Renal cortex interstitium (tissue), 15 donors: ENCODE data around the gene DYNLRB2. TPM values are rescaled to one million over a fixed set of nuclear protein-coding genes. Genes with fewer than 3 reads are reported as not detected.

Source experiments
- DNase-seq, 11 donors: peaks; one replicate each; pipeline ENCODE4 v3.0.0-alpha.2; 2013; ENCODE audit warnings: low read depth in 9 of 11, low spot score in 4 of 11; ENCODE audit errors: extremely low read depth in 1 of 11
- long read RNA-seq, 16 experiments: transcript quantifications; one replicate each; lab custom pipeline, GENCODE V29; 2026
- polyA plus RNA-seq, 3 donors: library from polyadenylated mRNA; unstranded; fragments of 120-200 nt; gene quantifications; one replicate each; pipeline ENCODE4 v1.2.1, GENCODE V29; 2013; ENCODE audit not compliant: insufficient read length in 3 of 3

DYNLRB2 gene
- polyA plus RNA-seq, result 1 to 10 TPM; 7.5 to 9.4 (median 7.6) TPM
- long read RNA-seq, donor 1, partial matches to known transcripts, result 0 of 3 reads
- long read RNA-seq, donor 1, other reads (novel, unspliced or antisense), result 0 of 3 reads
- long read RNA-seq, donor 2, partial matches to known transcripts, result 0 of 3 reads
- long read RNA-seq, donor 2, other reads (novel, unspliced or antisense), result 0 of 3 reads
- long read RNA-seq, donor 3, transcript DYNLRB2-201 (4 exons, 497 nt), result major isoform, 8 of 8 reads
- long read RNA-seq, donor 3, partial matches to known transcripts, result 0 of 8 reads
- long read RNA-seq, donor 3, other reads (novel, unspliced or antisense), result 0 of 8 reads
- long read RNA-seq, donor 4, transcript DYNLRB2-201 (4 exons, 497 nt), result major isoform, 5 of 5 reads
- long read RNA-seq, donor 4, partial matches to known transcripts, result 0 of 5 reads
- long read RNA-seq, donor 4, other reads (novel, unspliced or antisense), result 0 of 5 reads
- long read RNA-seq, donor 5, result 0 reads
- long read RNA-seq, donor 6, partial matches to known transcripts, result 0 of 4 reads
- long read RNA-seq, donor 6, other reads (novel, unspliced or antisense), result 0 of 4 reads
- long read RNA-seq, donor 7, partial matches to known transcripts, result 0 of 4 reads
- long read RNA-seq, donor 7, other reads (novel, unspliced or antisense), result 0 of 4 reads
- long read RNA-seq, donor 8, result 0 reads
- long read RNA-seq, donor 9, partial matches to known transcripts, result 0 of 2 reads
- long read RNA-seq, donor 9, other reads (novel, unspliced or antisense), result 0 of 2 reads
- long read RNA-seq, donor 10, partial matches to known transcripts, result 0 of 3 reads
- long read RNA-seq, donor 10, other reads (novel, unspliced or antisense), result 0 of 3 reads
- long read RNA-seq, donor 11, partial matches to known transcripts, result 0 of 4 reads
- long read RNA-seq, donor 11, other reads (novel, unspliced or antisense), result 0 of 4 reads
- long read RNA-seq, donor 12, result 0 reads
- long read RNA-seq, donor 13, result 0 reads
- long read RNA-seq, donor 14, transcript DYNLRB2-201 (4 exons, 497 nt), result major isoform, 5 of 5 reads
- long read RNA-seq, donor 14, partial matches to known transcripts, result 0 of 5 reads
- long read RNA-seq, donor 14, other reads (novel, unspliced or antisense), result 0 of 5 reads
- long read RNA-seq, donor 15, partial matches to known transcripts, result 0 of 2 reads
- long read RNA-seq, donor 15, other reads (novel, unspliced or antisense), result 0 of 2 reads
- long read RNA-seq, donor 16, transcript DYNLRB2-201 (4 exons, 497 nt), result major isoform, 7 of 7 reads
- long read RNA-seq, donor 16, partial matches to known transcripts, result 0 of 7 reads
- long read RNA-seq, donor 16, other reads (novel, unspliced or antisense), result 0 of 7 reads

- peak; percentile 81 to 94 (median 91) for DNase-seq
These were observed at the start of gene DYNLRB2 for GRCh38 chr16:80540516-80541305. Gene DYNLRB2, plus strand, starts transcription at chr16:80540993. Its CDS starts 84 bp downstream, at chr16:80541077.

GRCh38 chr16:80500116-80500859 lies 40.5 kb upstream of the DYNLRB2 start:
- DNase-seq, result no peak

- DNase-seq, result no peak
These were observed 39.8 kb upstream of the DYNLRB2 start for GRCh38 chr16:80500961-80501525.

- DNase-seq, result no peak
These were observed 37.7 kb upstream of the DYNLRB2 start for GRCh38 chr16:80503107-80503506.

GRCh38 chr16:80507538-80507937 lies 33.3 kb upstream of the DYNLRB2 start:
- no peak for DNase-seq

- no peak for DNase-seq
These were observed 30.9 kb upstream of the DYNLRB2 start for GRCh38 chr16:80509872-80510271.

GRCh38 chr16:80511824-80512592 lies 28.8 kb upstream of the DYNLRB2 start:
- DNase-seq, result no peak

GRCh38 chr16:80512593-80512853 lies 28.3 kb upstream of the DYNLRB2 start:
- no peak for DNase-seq

- DNase-seq, result no peak
These were observed 25.4 kb upstream of the DYNLRB2 start for GRCh38 chr16:80515374-80515773.

- DNase-seq, result no peak
These were observed 22.9 kb upstream of the DYNLRB2 start for GRCh38 chr16:80517846-80518245.

- DNase-seq, result no peak
These were observed 22.4 kb upstream of the DYNLRB2 start for GRCh38 chr16:80518436-80518835.

GRCh38 chr16:80519189-80519588 lies 21.6 kb upstream of the DYNLRB2 start:
- DNase-seq, result no peak

GRCh38 chr16:80525420-80525819 lies 15.4 kb upstream of the DYNLRB2 start:
- DNase-seq, result no peak

- DNase-seq, result peak; percentile 35 to 78 (median 58)
These were observed 14.3 kb upstream of the DYNLRB2 start for GRCh38 chr16:80526418-80527061.

- no peak for DNase-seq
These were observed 13.5 kb upstream of the DYNLRB2 start for GRCh38 chr16:80527297-80527696.

GRCh38 chr16:80530479-80530878 lies 10.3 kb upstream of the DYNLRB2 start:
- no peak for DNase-seq
